Measurements from ENCODE around the gene OR2J3. TPM values are rescaled to one million over a fixed set of nuclear protein-coding genes. Genes with fewer than 3 reads are reported as not detected.
"Not testable (repeated sequence)": the region's sequence is repeated elsewhere in the genome, so short reads cannot be mapped to it uniquely, and the experiment has no call there.

Gene OR2J3
- total and polyA plus RNA-seq, 8 donors: not detected

DNA sequence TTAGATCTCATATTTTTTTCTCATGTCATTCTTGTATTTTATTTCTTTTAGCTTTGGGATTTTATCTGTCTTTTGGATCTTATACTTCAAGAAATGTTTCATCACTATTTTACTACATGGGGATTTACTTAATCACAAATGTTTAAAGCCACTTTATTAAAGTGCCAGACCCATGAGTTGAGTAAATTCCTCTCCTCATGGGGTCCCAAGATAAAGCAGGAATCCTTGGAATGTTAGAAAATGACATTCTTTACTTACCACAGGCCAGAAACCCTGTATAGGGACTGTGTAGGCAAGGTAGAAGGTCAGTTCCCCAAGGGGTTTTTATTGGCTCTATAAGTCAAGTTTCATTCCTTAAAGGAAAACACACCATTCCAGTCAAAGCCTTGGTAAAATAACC, 34.5 kb downstream of the OR2J3 start:
- H3K4me1 ChIP-seq: no peaks in the 10 kb centered on the region
- H3K36me3 ChIP-seq: no peaks in the 10 kb centered on the region
- TF ChIP-seq, protein P1, sequence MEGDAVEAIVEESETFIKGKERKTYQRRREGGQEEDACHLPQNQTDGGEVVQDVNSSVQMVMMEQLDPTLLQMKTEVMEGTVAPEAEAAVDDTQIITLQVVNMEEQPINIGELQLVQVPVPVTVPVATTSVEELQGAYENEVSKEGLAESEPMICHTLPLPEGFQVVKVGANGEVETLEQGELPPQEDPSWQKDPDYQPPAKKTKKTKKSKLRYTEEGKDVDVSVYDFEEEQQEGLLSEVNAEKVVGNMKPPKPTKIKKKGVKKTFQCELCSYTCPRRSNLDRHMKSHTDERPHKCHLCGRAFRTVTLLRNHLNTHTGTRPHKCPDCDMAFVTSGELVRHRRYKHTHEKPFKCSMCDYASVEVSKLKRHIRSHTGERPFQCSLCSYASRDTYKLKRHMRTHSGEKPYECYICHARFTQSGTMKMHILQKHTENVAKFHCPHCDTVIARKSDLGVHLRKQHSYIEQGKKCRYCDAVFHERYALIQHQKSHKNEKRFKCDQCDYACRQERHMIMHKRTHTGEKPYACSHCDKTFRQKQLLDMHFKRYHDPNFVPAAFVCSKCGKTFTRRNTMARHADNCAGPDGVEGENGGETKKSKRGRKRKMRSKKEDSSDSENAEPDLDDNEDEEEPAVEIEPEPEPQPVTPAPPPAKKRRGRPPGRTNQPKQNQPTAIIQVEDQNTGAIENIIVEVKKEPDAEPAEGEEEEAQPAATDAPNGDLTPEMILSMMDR (IDR thresholded peaks at IDR 0.05): no peak
- intact Hi-C loops (cut with DNase I): no loop called here
- ATAC-seq (no peak), DNase-seq (no peak)
- H3K4me3 ChIP-seq: no peak overlapping the region
- peaks cover 0 to 10% of the 10 kb centered on the region in 2 donors for H3K9me3 ChIP-seq
- no peak overlapping the region for H3K27ac ChIP-seq
- H3K27me3 ChIP-seq: no peaks in the 10 kb centered on the region

DNA sequence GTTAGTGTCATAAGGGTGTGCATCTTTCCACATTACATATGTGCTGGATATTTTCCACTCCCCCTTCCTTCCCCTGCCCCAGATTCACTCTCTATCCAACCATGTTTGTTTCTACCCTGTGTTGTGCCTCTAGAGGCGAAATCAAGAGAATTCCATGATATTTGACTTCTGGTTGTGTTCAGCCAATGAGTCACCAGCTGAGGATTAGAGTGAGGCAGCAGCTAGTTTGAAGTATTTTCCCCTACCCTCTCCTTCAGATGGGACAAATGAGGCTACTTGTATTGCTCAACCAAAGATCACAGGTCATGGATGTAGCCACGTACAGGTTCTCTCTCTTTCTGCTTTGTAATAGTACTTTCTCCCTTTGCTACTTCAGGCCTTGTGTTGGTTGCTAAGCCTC, 38.3 kb downstream of the OR2J3 start:
- no peaks in the 10 kb centered on the region for H3K27me3 ChIP-seq
- no peaks in the 10 kb centered on the region for H3K4me1 ChIP-seq
- H3K27ac ChIP-seq: no peak overlapping the region
- H3K4me3 ChIP-seq: no peak overlapping the region
- H3K36me3 ChIP-seq: no peaks in the 10 kb centered on the region
- intact Hi-C loops (cut with DNase I): no loop called here
- ATAC-seq (no peak), DNase-seq (no peak)
- TF ChIP-seq, protein P1 (IDR thresholded peaks at IDR 0.05): no peak
- peaks cover 0 to 13% of the 10 kb centered on the region in 2 donors for H3K9me3 ChIP-seq

DNA sequence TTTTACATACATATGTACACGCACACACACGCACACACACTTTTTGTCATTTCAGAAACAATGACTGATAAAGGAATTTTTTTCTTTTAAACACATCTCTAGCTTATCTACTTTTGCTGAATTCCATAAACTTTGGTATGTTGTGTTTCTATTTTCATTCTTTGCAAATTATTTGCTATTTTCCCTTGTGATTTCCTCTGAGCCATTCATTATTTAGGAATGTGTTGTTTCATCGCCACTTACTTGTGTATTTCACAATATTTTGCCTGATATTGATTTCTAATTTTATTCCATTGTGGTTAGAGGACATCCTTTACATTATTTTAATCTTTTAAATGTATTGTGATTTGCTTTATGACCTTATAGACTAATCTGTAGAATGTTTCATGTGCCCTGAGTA, 39.2 kb downstream of the OR2J3 start:
- DNase-seq (no peak), ATAC-seq (no peak)
- intact Hi-C loops (cut with DNase I): no loop called here
- H3K27me3 ChIP-seq: no peaks in the 10 kb centered on the region
- H3K9me3 ChIP-seq: peaks cover 0 to 13% of the 10 kb centered on the region in 2 donors
- TF ChIP-seq, protein P1 (IDR thresholded peaks at IDR 0.05): no peak
- no peak overlapping the region for H3K27ac ChIP-seq
- no peak overlapping the region for H3K4me3 ChIP-seq
- H3K36me3 ChIP-seq: no peaks in the 10 kb centered on the region
- H3K4me1 ChIP-seq: no peaks in the 10 kb centered on the region

DNA sequence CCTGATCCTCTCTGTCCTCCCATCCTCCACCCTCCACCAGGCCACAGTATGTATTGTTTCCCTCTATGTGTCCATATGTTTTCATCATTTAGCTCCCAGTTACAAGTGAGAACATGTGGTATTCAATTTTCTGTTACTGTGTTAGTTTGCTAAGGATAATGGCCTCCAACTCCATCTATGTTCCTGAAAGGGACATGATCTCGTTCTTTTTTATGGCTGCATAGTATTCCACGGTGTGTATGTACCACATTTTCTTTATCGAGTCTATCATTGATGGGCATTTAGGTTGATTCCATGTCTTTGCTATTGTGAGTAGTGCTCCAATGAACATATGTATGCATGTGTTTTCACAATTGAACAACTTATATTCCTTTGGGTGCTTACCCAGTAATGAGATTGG, 41.6 kb downstream of the OR2J3 start:
- H3K4me3 ChIP-seq; H3K36me3 ChIP-seq; H3K27ac ChIP-seq; H3K27me3 ChIP-seq; intact Hi-C loops (cut with DNase I); ATAC-seq; H3K4me1 ChIP-seq; H3K9me3 ChIP-seq; DNase-seq: not testable (repeated sequence)

DNA sequence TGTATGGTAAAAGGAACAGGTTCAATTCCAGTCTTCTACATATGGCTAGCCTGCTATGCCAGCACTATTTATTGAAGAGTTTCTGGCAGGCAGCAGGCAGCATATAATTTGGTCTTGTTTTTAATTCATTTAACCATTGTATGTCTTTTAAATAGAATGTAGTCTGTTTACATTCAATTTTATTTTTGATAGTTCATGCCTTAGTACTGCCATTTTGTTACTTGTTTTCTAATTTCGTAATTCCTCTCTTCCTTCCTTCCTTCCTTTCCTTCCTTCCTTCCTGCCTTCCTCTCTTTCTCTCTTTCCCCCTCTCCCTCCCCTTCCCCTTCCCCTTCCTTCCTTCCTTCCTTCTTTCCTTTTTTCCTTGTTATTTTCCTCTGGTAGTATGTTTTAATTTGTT, 45.2 kb downstream of the OR2J3 start:
- Histone ChIP-seq H3K9me3 (peaks cover 0 to 2% of the 10 kb centered on the region in 2 donors), H3K4me1 (no peaks in the 10 kb centered on the region), H3K27ac (no peak overlapping the region), H3K27me3 (no peaks in the 10 kb centered on the region), H3K36me3 (no peaks in the 10 kb centered on the region), H3K4me3 (no peak overlapping the region)
- TF ChIP-seq, protein P1 (IDR thresholded peaks at IDR 0.05): no peak
- DNase-seq (no peak), ATAC-seq (no peak)
- intact Hi-C loops (cut with DNase I): no loop called here

DNA sequence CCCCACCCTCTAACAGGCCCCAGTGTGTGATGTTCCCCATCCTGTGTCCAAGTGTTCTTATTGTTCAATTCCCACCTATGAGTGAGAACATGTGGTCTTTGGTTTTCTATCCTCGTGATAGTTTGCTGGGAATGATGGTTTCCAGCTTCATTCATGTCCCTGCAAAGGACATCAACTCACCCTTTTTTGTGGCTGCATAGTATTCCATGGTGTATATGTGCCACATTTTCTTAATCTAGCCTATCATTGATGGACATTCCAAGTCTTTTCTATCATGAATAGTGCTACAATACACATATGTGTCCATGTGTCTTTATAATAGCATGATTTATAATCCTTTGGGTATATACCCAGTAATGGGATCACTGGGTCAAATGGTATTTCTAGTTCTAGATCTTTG, 47.3 kb downstream of the OR2J3 start:
- H3K4me1 ChIP-seq; intact Hi-C loops (cut with DNase I); H3K27ac ChIP-seq; H3K36me3 ChIP-seq; H3K4me3 ChIP-seq; H3K27me3 ChIP-seq; H3K9me3 ChIP-seq; DNase-seq; ATAC-seq: not testable (repeated sequence)

DNA sequence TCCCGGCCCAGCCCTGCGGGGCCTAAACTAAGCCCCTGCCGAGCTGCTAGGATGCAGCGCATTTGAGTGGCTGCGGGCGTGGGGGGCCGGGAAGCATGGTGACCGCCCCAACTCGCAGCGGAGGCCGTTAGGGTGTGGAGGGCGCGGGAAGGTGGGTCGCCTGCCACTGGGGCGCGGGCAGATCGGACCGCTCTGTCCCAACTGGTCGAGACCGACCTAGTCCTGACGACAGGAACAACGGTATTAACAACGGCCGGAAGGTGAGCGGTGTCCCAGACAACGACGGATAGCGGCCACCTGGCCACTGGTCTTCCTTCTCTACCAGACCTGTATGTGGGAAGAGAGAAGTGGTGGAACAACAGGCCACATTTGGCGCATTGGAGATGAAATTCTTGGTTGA, 52.1 kb downstream of the OR2J3 start:
- H3K27me3 ChIP-seq; H3K4me3 ChIP-seq; DNase-seq; H3K9me3 ChIP-seq; H3K4me1 ChIP-seq; ATAC-seq; intact Hi-C loops (cut with DNase I); H3K36me3 ChIP-seq; H3K27ac ChIP-seq: not testable (repeated sequence)
